ENCODE data around the gene FRYL.
A peak's percentile ranks its signal among the peaks of the same experiment; 100 is the strongest.
"Not testable (repeated sequence)": the region's sequence is repeated elsewhere in the genome, so short reads cannot be mapped to it uniquely, and the experiment has no call there.

FRYL gene

DNA sequence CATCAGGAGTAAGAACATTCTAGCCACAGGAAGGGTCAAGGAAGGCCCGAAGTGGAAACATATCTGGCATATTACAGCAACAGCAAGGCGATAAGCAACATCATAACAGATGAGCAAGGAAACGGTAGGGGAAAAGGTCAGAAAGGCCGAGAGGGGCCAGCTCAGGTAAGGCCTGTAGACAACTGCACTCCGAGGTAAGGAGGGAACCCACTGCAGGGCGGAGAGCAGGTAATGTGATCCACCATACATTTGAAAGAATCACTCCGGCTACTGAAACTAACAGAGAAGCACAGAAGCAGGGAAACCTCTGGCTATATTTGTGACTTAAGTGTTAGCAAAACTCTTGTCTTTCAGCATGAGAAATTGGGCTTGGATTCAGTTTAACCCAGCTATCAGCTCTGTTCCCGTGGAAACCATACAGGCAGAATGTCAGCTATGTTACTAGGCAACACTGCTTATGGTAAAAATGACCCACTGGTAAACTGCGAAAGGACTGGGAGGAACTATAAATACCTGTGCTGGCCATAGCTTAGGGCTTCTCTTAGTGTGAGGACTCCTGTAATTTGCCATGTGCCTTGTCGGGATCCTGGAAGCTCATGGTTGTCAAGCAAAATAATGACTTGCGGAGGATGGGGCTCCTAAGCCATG is 31.0 kb downstream of the FRYL start:
- no peak for DNase-seq (ENCODE audit: low read depth in 1 of 2, low spot score in 1 of 2)

DNA sequence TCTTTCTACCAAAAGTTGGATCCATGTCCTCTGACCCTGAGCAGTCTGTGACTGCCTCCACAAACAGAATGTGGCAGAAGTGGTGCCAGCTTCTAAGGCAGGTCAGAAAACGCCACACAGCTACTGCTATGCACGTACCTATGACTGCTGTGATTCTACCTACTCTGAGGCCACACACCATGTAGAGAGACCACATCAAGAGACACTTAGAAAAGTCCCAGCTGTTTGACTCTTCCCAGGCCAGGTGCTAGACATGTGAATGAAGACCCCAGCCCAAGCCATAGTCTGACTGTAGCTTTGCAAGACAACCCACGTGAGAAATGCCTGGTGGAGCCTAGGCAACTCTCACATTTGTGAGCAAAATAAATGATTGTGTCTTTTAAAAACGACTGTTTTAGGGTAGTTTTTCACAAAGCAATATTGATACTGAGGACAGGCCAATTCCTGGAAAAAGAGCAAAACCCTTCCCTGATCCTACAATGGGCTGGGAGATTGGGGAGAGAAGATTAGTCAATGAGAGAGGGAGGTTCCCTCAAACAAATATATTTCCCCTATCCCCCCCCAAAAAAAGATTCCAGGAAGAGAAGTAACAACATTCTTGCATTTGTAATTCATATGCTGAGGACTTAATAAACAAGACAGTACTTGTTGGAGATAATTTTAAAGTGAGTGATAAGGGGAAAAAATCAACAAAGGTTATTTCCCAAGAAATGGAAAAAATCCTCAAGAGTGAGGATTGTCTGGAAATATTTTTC is 33.3 kb downstream of the FRYL start:
- no peak for DNase-seq (ENCODE audit: low read depth in 1 of 2, low spot score in 1 of 2)

GRCh38 chr4:48745223-48745622 is 34.9 kb downstream of the FRYL start:
- not testable (repeated sequence) for DNase-seq (ENCODE audit: low read depth in 1 of 2, low spot score in 1 of 2)

- no peak for DNase-seq (ENCODE audit: low read depth in 1 of 2, low spot score in 1 of 2)
Observed at GRCh38 chr4:48742412-48742811, 37.7 kb downstream of the FRYL start.

DNA sequence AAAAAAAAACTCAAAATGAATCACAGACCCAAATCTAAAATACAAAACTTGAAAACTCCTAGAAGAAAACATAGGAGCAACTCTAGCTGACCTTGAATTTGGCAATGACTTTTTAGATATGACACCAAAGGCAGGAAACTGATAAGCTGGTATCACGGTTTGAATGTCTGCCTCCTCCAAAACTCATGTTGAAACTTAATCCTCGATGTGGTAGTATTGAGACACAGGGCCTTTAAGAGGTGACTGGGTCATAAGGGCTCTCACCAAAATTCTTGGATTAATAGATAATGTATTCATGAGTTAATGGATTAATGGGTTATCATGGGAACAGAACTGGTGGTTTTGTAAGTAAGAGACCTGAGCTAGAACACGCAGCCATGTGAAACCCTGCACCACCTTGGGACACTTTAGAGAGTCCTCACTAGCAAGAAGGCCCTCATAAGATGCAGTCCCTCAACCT is 40.5 kb downstream of the FRYL start:
- no peak for DNase-seq (ENCODE audit: low read depth in 1 of 2, low spot score in 1 of 2)

DNA sequence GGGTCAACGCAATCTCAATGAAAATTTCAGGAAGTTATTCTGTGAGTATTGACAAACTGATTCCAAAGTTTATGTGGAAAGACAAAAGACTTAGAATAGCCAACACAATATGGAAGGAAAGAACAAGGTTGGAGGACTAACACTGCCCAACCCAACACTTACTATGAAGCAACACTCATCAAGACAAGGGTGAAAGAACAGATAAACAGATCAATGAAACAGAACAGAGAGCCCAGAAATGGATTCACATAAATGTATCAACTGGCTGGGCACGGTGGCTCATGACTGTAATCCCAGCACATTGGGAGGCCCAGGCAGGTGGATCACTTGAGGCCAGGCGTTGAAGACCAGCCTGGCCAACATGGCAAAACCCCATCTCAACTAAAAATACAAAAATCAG is 41.2 kb downstream of the FRYL start:
- DNase-seq (ENCODE audit: low read depth in 1 of 2, low spot score in 1 of 2): no peak

DNA sequence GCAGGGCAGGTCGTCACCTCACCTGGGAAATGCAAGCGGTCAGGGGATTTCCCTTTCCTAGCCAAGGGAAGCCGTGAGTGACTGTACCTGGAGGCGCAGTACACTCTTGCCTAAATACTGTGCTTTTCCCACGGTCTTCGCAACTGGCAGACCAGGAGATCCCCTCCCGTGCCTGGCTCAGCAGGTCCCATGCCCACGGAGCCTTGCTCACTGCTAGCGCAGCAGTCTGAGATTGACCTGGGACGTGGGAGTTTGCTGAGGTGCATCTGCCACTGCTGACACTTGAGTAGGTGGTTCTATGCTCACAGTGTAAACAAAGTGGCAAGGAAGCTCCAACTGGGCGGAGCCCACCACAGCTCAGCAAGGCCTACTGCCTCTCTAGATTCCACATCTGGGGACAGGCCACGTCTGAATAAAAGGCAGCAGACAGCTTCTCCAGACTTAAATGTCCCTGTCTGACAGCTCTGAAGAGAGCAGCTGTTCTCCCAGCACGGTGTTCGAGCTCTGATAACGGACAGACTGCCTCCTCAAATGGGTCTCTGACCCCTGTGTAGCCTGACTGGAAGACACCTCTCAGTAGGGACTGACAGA is 51.1 kb downstream of the FRYL start:
- peak; percentile 15 to 16 for DNase-seq (ENCODE audit: low read depth in 1 of 2, low spot score in 1 of 2)

GRCh38 chr4:48727666-48728459 is 52.2 kb downstream of the FRYL start:
- no peak for DNase-seq (ENCODE audit: low read depth in 1 of 2, low spot score in 1 of 2)

DNA sequence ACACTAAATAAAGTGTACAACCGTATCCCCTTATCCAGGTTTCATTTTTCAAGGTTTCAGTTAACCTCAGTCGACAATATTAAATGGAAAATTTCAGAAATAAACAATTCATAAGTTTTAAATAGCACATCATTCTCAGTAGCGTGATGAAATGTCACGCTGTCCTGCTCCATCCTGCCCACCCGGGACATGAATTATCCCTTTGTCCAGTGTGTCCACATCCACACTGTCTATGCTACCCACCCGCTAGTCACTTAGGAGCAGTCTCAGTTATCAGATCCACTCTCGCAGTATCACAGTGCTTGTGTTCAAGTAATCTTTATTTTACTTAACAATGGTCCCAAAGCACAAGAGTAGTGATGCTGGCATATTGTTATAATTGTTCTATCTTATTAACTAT is 54.7 kb downstream of the FRYL start:
- no peak for DNase-seq (ENCODE audit: low read depth in 1 of 2, low spot score in 1 of 2)

- DNase-seq (ENCODE audit: low read depth in 1 of 2, low spot score in 1 of 2): no peak
Observed at GRCh38 chr4:48722509-48723446, 57.3 kb downstream of the FRYL start.

DNA sequence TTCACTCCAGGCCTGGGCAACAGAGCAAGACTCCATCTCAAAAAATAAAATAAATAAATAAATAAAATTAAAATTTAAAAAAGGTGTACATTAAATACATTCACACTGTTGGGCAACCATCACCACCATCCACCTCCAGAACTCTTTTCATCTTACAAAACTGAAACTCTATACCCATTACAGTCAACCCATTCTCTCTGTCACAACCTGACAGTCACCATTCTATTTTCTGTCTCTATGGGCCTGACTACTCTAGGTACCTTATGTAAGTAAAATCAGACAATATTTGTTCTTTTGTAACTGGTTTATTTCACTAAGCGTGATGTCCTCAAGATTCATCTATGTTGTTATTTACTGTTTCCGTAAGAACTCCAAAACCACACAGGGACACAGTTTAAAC is 59.6 kb downstream of the FRYL start:
- DNase-seq (ENCODE audit: low read depth in 1 of 2, low spot score in 1 of 2): no peak

DNA sequence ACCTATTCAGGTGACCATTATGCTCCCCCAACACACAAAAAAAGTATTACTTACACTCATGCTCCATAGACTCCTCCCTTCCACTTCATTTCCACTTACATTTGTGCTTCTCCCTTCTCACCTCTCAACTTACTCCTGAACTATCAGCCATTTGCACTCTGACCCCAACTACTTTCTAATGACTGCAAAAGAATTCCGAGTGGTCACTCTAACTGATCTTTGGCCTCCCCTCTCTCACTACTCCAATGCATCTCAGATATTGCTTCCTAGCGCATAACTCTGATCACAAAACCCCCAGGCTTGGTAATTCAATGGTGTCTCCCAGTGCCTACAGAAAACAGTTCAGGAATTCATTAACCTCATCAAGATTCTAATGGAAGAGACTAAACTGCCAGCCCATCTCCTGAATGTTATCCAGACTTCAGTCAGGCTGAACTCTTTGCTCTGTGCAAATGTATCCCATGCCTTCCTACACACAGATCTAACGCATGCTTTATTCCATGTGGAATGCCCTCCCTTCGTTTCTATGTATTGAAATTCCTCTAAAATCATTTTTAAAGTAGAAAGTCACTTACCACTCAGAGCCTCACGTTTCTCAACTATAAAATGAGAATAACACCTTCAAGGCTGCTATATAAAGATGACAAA is 61.1 kb downstream of the FRYL start:
- no peak for DNase-seq (ENCODE audit: low read depth in 1 of 2, low spot score in 1 of 2)

DNA sequence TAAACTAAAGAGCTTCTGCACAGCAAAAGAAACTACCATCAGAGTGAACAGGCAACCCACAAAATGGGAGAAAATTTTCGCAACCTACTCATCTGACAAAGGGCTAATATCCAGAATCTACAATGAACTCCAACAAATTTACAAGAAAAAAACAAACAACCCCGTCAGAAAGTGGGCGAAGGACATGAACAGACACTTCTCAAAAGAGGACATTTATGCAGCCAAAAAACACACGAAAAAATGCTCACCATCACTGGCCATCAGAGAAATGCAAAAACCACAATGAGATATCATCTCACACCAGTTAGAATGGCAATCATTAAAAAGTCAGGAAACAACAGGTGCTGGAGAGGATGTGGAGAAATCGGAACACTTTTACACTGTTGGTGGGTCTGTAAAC is 63.8 kb downstream of the FRYL start:
- not testable (repeated sequence) for DNase-seq (ENCODE audit: low read depth in 1 of 2, low spot score in 1 of 2)

DNA sequence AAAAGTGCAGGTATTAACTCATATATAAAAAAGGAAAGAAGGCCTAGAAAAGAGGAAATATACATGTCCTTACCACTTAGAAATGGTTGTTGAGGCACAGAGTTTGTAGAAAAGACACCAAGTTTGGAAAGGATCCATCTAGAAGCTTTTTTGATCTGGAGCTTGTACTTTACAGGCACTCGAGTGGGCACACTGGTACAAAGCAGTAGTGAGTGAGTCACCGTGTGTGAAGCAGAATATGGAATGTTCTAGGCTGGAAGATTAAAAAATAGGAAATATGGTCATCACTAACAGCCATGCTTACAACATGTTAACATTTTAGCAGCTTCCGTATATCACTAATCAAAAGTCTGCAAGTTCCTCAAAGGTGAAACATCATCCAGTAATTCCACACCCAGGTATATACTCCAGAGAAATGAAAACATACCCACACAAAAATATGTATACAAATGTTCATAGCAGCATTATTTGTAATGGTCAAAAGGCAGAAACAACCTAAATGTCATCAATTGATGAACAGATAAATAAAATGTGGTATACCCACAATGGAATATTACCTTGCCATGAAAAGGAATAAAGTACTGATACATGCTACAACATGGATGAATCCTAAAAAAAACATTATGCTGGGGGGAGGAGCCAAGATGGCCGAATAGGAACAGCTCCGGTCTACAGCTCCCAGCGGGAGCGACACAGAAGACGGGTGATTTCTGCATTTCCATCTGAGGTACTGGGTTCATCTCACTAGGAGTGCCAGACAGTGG is 69.5 kb downstream of the FRYL start:
- DNase-seq (ENCODE audit: low read depth in 1 of 2, low spot score in 1 of 2): no peak

GRCh38 chr4:48709901-48710300 is 70.2 kb downstream of the FRYL start:
- DNase-seq (ENCODE audit: low read depth in 1 of 2, low spot score in 1 of 2): no peak

DNA sequence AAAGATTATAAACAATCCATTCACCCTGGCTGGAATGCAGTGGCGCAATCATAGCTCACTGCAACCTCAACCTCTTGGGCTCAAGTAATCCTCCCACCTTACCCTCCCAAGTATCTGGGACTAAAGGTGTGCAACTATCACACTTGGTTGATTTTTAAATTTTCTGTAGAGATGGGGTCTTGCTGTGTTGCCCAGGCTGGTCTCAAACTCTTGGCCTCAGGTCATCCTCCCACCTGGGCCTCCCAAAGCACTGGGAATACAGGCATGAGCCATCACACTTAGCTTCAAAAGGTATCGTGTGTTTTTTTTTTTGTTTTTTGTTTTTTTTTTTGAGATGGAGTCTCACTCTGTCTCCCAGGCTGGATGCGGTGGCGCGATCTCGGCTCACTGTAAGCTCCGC is 71.5 kb downstream of the FRYL start:
- no peak for DNase-seq (ENCODE audit: low read depth in 1 of 2, low spot score in 1 of 2)

DNA sequence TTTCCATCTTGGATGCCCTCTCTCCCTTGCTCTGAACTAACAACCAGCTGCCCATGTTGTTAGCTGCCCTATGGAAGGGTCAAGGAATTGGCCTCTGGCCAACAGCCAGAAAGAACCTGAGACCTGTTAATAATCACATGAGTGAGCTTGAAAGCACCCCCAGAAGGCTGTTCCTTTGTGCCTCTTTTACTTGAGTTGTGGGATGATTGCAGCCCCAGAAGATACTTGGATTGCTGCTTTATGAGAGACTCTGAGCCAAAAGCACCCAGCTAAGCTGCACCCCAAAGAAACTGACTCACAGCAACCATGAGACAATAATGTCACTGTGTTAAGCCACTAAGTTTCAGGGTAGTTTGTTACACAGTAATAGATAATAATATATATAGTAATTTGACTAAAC is 73.3 kb downstream of the FRYL start:
- DNase-seq (ENCODE audit: low read depth in 1 of 2, low spot score in 1 of 2): no peak

GRCh38 chr4:48705609-48706008 is 74.5 kb downstream of the FRYL start:
- no peak for DNase-seq (ENCODE audit: low read depth in 1 of 2, low spot score in 1 of 2)

- DNase-seq (ENCODE audit: low read depth in 1 of 2, low spot score in 1 of 2): no peak
Observed at GRCh38 chr4:48704091-48704802, 75.8 kb downstream of the FRYL start.

All from activated CD4-positive, alpha-beta T cell treated with anti-CD3 and anti-CD28 coated beads, Interleukin-2, amount 50 U/mL, for 24 hours (primary cell).